ENCODE results near the gene WIPF1.

The WIPF1 gene

DNA sequence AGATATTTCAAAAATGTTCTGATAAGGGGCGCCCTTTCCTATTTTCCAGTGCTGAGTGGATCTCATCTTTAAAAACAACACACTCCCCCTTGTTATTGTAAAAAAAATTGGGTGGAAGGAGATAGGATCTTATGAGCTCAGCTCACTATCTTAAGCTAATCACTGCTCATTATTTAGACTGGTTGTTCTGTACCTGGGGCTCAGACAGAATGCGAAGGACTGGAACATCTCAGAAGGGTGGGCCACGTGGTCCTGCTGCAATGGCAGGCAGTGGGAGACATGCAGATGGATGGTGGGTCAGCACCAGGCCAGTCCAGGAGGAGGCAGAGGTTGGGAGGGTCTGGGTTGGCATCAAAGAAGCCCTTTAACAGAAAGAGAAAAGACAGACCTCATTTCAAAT lies 62.5 kb downstream of the WIPF1 start:
- TF ChIP-seq, protein P1, sequence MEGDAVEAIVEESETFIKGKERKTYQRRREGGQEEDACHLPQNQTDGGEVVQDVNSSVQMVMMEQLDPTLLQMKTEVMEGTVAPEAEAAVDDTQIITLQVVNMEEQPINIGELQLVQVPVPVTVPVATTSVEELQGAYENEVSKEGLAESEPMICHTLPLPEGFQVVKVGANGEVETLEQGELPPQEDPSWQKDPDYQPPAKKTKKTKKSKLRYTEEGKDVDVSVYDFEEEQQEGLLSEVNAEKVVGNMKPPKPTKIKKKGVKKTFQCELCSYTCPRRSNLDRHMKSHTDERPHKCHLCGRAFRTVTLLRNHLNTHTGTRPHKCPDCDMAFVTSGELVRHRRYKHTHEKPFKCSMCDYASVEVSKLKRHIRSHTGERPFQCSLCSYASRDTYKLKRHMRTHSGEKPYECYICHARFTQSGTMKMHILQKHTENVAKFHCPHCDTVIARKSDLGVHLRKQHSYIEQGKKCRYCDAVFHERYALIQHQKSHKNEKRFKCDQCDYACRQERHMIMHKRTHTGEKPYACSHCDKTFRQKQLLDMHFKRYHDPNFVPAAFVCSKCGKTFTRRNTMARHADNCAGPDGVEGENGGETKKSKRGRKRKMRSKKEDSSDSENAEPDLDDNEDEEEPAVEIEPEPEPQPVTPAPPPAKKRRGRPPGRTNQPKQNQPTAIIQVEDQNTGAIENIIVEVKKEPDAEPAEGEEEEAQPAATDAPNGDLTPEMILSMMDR (IDR thresholded peaks at IDR 0.05; ENCODE audit: extremely low read depth, insufficient read depth, missing control alignments), result no peak
- in situ Hi-C loops (cut with MboI; ENCODE audit: low pct_unique_long_range_greater_than_20kb, low sequenced_read_pairs, unreplicated experiment), result no loop called here
- no peak for DNase-seq (ENCODE audit: low spot score)

DNA sequence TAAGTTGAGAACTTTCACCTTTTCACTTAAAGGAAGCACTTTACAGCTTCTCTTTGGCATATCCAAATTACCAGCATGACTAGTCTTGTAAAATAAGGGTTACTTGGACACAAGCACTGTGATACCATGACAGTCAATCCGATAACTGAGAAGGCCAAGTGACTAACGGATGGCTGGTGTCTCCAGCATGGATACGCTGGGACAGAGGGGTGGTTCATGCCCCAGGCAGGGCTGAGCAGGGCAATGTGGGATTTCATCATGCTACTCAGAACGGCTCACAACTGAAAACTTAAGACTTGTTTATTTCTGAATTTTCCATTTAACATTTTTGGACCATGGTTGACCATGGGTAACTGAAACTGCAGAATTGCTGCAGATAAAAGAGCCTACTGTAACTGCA lies 67.7 kb downstream of the WIPF1 start:
- in situ Hi-C loops (cut with MboI; ENCODE audit: low pct_unique_long_range_greater_than_20kb, low sequenced_read_pairs, unreplicated experiment), result loop anchor here (10.0 kb wide), 1 partner anchor 65 kb away; no protein-coding TSS in a partner anchor
- no peak for DNase-seq (ENCODE audit: low spot score)
- TF ChIP-seq, protein P1 (IDR thresholded peaks at IDR 0.05; ENCODE audit: extremely low read depth, insufficient read depth, missing control alignments), result no peak

DNA sequence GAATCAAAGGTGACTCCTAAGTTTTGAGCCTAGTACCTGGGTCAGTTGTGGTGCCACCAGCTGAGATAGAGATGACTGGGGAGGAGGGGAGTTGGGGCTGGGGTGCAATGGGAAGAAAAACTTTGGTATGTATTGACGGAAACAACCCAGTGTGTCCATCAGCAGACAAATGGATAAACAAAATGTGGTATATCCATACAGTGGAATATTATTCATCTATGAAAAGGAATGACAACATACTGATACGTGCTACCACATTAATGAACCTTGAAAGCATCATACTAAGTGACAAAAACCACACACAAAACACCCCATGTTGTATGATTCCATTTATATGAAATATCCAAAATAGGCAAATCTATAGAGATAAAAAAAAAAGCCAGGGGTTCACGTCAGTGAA lies 69.6 kb downstream of the WIPF1 start:
- in situ Hi-C loops (cut with MboI; ENCODE audit: low pct_unique_long_range_greater_than_20kb, low sequenced_read_pairs, unreplicated experiment), result loop anchor here (10.0 kb wide), 1 partner anchor 63 kb away; no protein-coding TSS in a partner anchor
- DNase-seq (ENCODE audit: low spot score), result no peak
- TF ChIP-seq, protein P1 (IDR thresholded peaks at IDR 0.05; ENCODE audit: extremely low read depth, insufficient read depth, missing control alignments), result no peak

DNA sequence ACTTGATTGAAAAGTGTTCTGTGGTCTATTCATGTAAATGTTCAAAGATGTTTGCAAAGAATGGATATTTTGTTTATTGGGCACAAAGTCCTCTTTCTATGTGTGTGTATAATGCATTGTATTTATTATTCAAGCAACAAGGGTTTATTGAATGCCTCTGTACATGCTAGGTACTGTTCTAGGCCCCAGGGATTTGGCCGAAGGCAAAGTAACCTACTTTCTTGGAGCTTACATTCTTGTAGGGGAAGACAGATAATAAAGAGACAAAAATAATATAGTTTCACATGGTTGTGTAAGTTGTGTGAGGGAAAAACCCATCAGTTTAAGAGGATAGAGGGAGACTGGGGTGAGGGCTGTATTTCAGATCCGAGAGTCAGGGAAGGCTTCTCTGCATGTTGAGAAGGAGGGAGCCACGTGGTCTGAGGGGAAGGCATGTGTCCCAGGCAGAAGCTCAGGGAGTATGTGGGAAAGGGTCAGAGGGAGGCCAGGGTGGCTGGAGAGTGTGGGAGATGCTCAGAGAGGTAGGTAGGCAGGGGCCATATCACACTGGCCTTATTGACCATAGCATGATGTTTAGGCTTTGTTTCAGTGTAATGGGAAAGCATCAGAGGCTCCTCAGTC lies 70.4 kb downstream of the WIPF1 start:
- in situ Hi-C loops (cut with MboI; ENCODE audit: low pct_unique_long_range_greater_than_20kb, low sequenced_read_pairs, unreplicated experiment), result loop anchor here (10.0 kb wide), 1 partner anchor 62 kb away; no protein-coding TSS in a partner anchor
- TF ChIP-seq, protein P1 (IDR thresholded peaks at IDR 0.05; ENCODE audit: extremely low read depth, insufficient read depth, missing control alignments), result no peak
- DNase-seq (ENCODE audit: low spot score), result no peak

DNA sequence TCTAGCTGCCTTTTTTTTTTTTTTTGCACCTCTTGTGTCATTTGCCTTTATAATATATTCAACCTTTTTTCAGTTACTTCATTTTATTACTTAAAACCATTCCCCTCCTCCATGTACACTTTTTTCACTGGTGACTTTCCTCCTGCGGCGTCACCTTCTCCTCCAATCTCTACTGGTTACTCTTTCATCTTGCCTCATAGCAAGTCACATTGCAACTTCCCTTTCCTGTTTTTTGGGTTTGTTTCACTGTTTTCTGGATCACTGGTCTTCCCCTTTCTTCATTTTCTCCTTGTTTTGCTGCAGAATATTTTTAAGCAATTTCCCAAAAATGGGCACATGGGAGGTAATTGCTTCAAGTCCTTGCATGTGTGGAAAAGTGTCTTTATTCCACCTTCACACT lies 73.1 kb downstream of the WIPF1 start:
- in situ Hi-C loops (cut with MboI; ENCODE audit: low pct_unique_long_range_greater_than_20kb, low sequenced_read_pairs, unreplicated experiment), result loop anchor here (10.0 kb wide), 1 partner anchor 60 kb away; no protein-coding TSS in a partner anchor
- no peak for DNase-seq (ENCODE audit: low spot score)
- TF ChIP-seq, protein P1 (IDR thresholded peaks at IDR 0.05; ENCODE audit: extremely low read depth, insufficient read depth, missing control alignments), result no peak

DNA sequence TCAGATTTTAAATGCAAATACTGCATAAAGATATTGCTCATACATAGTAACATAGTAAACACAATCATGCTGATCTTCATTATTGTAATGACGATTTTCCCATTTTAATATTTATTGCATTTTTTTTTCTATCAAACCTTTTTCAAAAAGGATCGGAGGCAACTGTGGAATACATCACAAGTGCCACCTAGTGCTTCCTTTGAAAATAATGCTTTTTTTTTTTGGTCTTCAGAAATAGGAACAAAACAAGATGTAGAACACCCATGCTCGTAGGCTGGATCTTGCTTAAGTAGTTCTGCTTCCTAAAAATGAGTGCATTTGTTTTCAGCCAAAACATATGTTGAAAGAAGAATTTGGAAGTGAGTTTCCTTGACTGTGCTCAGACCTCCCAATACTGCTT lies 75.1 kb downstream of the WIPF1 start:
- DNase-seq (ENCODE audit: low spot score), result no peak
- in situ Hi-C loops (cut with MboI; ENCODE audit: low pct_unique_long_range_greater_than_20kb, low sequenced_read_pairs, unreplicated experiment), result loop anchor here (10.0 kb wide), 1 partner anchor 58 kb away; no protein-coding TSS in a partner anchor
- TF ChIP-seq, protein P1 (IDR thresholded peaks at IDR 0.05; ENCODE audit: extremely low read depth, insufficient read depth, missing control alignments), result peak; percentile 31
